Left hindlimb (tissue), 1 donor: Measurements from ENCODE around the gene TPO.
A peak's percentile ranks its signal among the peaks of the same experiment; 100 is the strongest.
"Not testable (repeated sequence)": the region's sequence is repeated elsewhere in the genome, so short reads cannot be mapped to it uniquely, and the experiment has no call there.

Experiments
- DNase-seq: peaks from one replicate; pipeline ENCODE4 v3.0.0-alpha.2; 2018

TPO gene

GRCh38 chr2:1561259-1561658 lies 148.0 kb downstream of the TPO start:
- DNase-seq, result no peak

- DNase-seq, result peak; percentile 82
Measured at GRCh38 chr2:1561811-1562421, 148.7 kb downstream of the TPO start.

GRCh38 chr2:1563084-1563857 lies 150.0 kb downstream of the TPO start:
- DNase-seq, result no peak

- DNase-seq, result peak; percentile 73
Measured at GRCh38 chr2:1563943-1564891, 151.0 kb downstream of the TPO start.

GRCh38 chr2:1567556-1568344 lies 154.5 kb downstream of the TPO start:
- DNase-seq, result no peak

GRCh38 chr2:1568345-1568668 lies 155.0 kb downstream of the TPO start:
- DNase-seq, result not testable (repeated sequence)

GRCh38 chr2:1569879-1570450 lies 156.7 kb downstream of the TPO start:
- DNase-seq, result no peak

GRCh38 chr2:1571477-1572417 lies 158.5 kb downstream of the TPO start:
- DNase-seq, result no peak

GRCh38 chr2:1572638-1573037 lies 159.4 kb downstream of the TPO start:
- no peak for DNase-seq

- DNase-seq, result no peak
Measured at GRCh38 chr2:1577846-1578245, 164.6 kb downstream of the TPO start.

- DNase-seq, result not testable (repeated sequence)
Measured at GRCh38 chr2:1581257-1581964, 168.1 kb downstream of the TPO start.

GRCh38 chr2:1581965-1582625 lies 168.8 kb downstream of the TPO start:
- DNase-seq, result no peak

GRCh38 chr2:1582891-1583341 lies 169.7 kb downstream of the TPO start:
- no peak for DNase-seq

- DNase-seq, result no peak
Measured at GRCh38 chr2:1584051-1584531, 170.8 kb downstream of the TPO start.

- DNase-seq, result no peak
Measured at GRCh38 chr2:1584691-1585485, 171.6 kb downstream of the TPO start.

- DNase-seq, result no peak
Measured at GRCh38 chr2:1585635-1586034, 172.4 kb downstream of the TPO start.

GRCh38 chr2:1586251-1586922 lies 173.1 kb downstream of the TPO start:
- no peak for DNase-seq
